ENCODE results near the gene TMEM203. TPM values are rescaled to one million over a fixed set of nuclear protein-coding genes. Genes with fewer than 3 reads are reported as not detected.

Gene TMEM203
- total and polyA plus RNA-seq, 2 of the 13 experiments (the other 11 are each of a cell fraction or from before 2014, with no cell fraction given): 23.4 to 36.7 TPM

- TF ChIP-seq NONO (IDR thresholded peaks at IDR 0.05): no peak
- peak; percentile 31; the same call in 1 of the 2 replicates for TF ChIP-seq NONO (CRISPR knock-in tag; conservative IDR thresholded peaks at IDR 0.05)
- TF ChIP-seq GATAD1 (CRISPR knock-in tag; IDR thresholded peaks at IDR 0.05): 0 out of 2 replicates have a peak, but pooled peaks have one; percentile 39
- peak; percentile 64; the same call in 1 of the 2 replicates for TF ChIP-seq TMF1 (CRISPR knock-in tag; IDR thresholded peaks at IDR 0.05; ENCODE audit: low read depth)
- TF ChIP-seq HNF1A (IDR thresholded peaks at IDR 0.05; ENCODE audit: low read depth): no peak
- no peak for TF ChIP-seq HNF1A (CRISPR knock-in tag; IDR thresholded peaks at IDR 0.05; ENCODE audit: borderline replicate concordance)
- TF ChIP-seq TP53 (CRISPR knock-in tag; conservative IDR thresholded peaks at IDR 0.05): no peak
- 0 out of 2 replicates have a peak, but pooled peaks have one; percentile 34 for TF ChIP-seq ZFP91 (CRISPR knock-in tag; IDR thresholded peaks at IDR 0.05; ENCODE audit: borderline replicate concordance)
- peak; percentile 91 for TF ChIP-seq SNAI1 (CRISPR knock-in tag; IDR thresholded peaks at IDR 0.05; ENCODE audit: borderline replicate concordance)
- no peak for TF ChIP-seq ELF3 (CRISPR knock-in tag; IDR thresholded peaks at IDR 0.05)
- 0 out of 2 replicates have a peak, but pooled peaks have one; percentile 18 for TF ChIP-seq ZNF563 (CRISPR knock-in tag; IDR thresholded peaks at IDR 0.05)
- no peak for TF ChIP-seq SMYD3 (CRISPR knock-in tag; IDR thresholded peaks at IDR 0.05)
- TF ChIP-seq TFDP1 (CRISPR knock-in tag; IDR thresholded peaks at IDR 0.05; ENCODE audit: borderline replicate concordance): peak; percentile 30; the same call in 1 of the 2 replicates
- no peak for TF ChIP-seq ZNF788 (CRISPR knock-in tag; IDR thresholded peaks at IDR 0.05; ENCODE audit: borderline replicate concordance)
- TF ChIP-seq ZBTB37 (CRISPR knock-in tag; IDR thresholded peaks at IDR 0.05): 0 out of 2 replicates have a peak, but pooled peaks have one; percentile 34
- TF ChIP-seq ZNF766 (CRISPR knock-in tag; IDR thresholded peaks at IDR 0.05; ENCODE audit: borderline replicate concordance): no peak
- TF ChIP-seq ARHGAP35 (CRISPR knock-in tag; IDR thresholded peaks at IDR 0.05; ENCODE audit: borderline replicate concordance): 0 out of 2 replicates have a peak, but pooled peaks have one; percentile 27
Measured at GRCh38 chr9:137253717-137254623, 48.5 kb upstream of the TMEM203 start (continued).
